ENCODE results near the gene CEMIP. TPM values are rescaled to one million over a fixed set of nuclear protein-coding genes. Genes with fewer than 3 reads are reported as not detected.

CEMIP gene
- total and polyA plus RNA-seq, 12 donors = 0.01 to 1.9 (median 0.23) TPM; not detected in 1

GRCh38 chr15:80898040-80898439, 118.9 kb downstream of the CEMIP start:
- Histone ChIP-seq H3K27me3 (no peaks in the 10 kb centered on the region), H3K4me3 (no peak overlapping the region), H3K27ac (no peak overlapping the region), H3K36me3 (no peaks in the 10 kb centered on the region), H3K4me1 (peaks cover 0 to 33% (median 8%) of the 10 kb centered on the region in 9 donors), H3K9me3 (peaks cover 0 to 12% (median 0%) of the 10 kb centered on the region in 11 donors)
- WGBS, 2 donors = 86 to 89% methylated on average over 2 of the region's 2 CpGs
- ATAC-seq = no peak
- no peak for TF ChIP-seq CTCF (IDR thresholded peaks at IDR 0.05)
- intact Hi-C loops (cut with DNase I) = no loop called here
- DNase-seq = no peak

- WGBS, 2 donors = 64 to 72% methylated on average over 10 of the region's 10 CpGs
- no peak for TF ChIP-seq CTCF (IDR thresholded peaks at IDR 0.05)
- H3K4me1 ChIP-seq = peaks cover 0 to 12% (median 0%) of the 10 kb centered on the region in 9 donors
- H3K27ac ChIP-seq = no peak overlapping the region
- ATAC-seq = peak in 3 of 8 donors; percentile 29 to 52 (median 30)
- no peaks in the 10 kb centered on the region for H3K27me3 ChIP-seq
- no peak overlapping the region for H3K4me3 ChIP-seq
- intact Hi-C loops (cut with DNase I) = loop anchor here in 1 of 10 donors (5.0 kb wide), 1 partner anchor 50 kb away; no protein-coding TSS in a partner anchor
- no peaks in the 10 kb centered on the region for H3K36me3 ChIP-seq
- no peak for DNase-seq
- no peaks in the 10 kb centered on the region for H3K9me3 ChIP-seq
Measured at GRCh38 chr15:80902298-80902801, 123.2 kb downstream of the CEMIP start.

GRCh38 chr15:80904998-80905397, 125.8 kb downstream of the CEMIP start:
- Histone ChIP-seq H3K9me3 (peaks cover 0 to 7% (median 0%) of the 10 kb centered on the region in 11 donors), H3K36me3 (peaks cover 0 to 18% (median 5%) of the 10 kb centered on the region in 9 donors), H3K27me3 (no peaks in the 10 kb centered on the region), H3K27ac (no peak overlapping the region), H3K4me3 (no peak overlapping the region), H3K4me1 (peaks cover 0 to 12% (median 0%) of the 10 kb centered on the region in 9 donors)
- DNase-seq = peak in 1 of 2 donors; percentile 13
- intact Hi-C loops (cut with DNase I) = loop anchor here in 1 of 10 donors (5.0 kb wide), 1 partner anchor 47 kb away; no protein-coding TSS in a partner anchor
- ATAC-seq = peak; percentile 36 to 92 (median 77)
- 74 to 75% methylated on average over 5 of the region's 5 CpGs for WGBS, 2 donors
- no peak for TF ChIP-seq CTCF (IDR thresholded peaks at IDR 0.05)

GRCh38 chr15:80906159-80906766, 127.1 kb downstream of the CEMIP start:
- H3K27ac ChIP-seq = no peak overlapping the region
- ATAC-seq (no peak), DNase-seq (no peak)
- H3K4me3 ChIP-seq = no peak overlapping the region
- WGBS, 2 donors = 91 to 93% methylated on average over 11 of the region's 11 CpGs
- H3K9me3 ChIP-seq = peaks cover 0 to 7% (median 0%) of the 10 kb centered on the region in 11 donors
- H3K4me1 ChIP-seq = peaks cover 0 to 12% (median 0%) of the 10 kb centered on the region in 9 donors
- intact Hi-C loops (cut with DNase I) = no loop called here
- peaks cover 0 to 30% (median 5%) of the 10 kb centered on the region in 9 donors for H3K36me3 ChIP-seq
- TF ChIP-seq CTCF (IDR thresholded peaks at IDR 0.05) = no peak
- H3K27me3 ChIP-seq = no peaks in the 10 kb centered on the region

All from heart right ventricle (tissue), 16 donors.